ENCODE measurements around the gene SLC25A34.

SLC25A34 gene

GRCh38 chr1:15775706-15776105 is 39.6 kb downstream of the SLC25A34 start:
- no peak for DNase-seq (ENCODE audit: low spot score)

- DNase-seq (ENCODE audit: low spot score): no peak
Observed at GRCh38 chr1:15777909-15778707, 42.0 kb downstream of the SLC25A34 start.

- no peak for DNase-seq (ENCODE audit: low spot score)
Observed at GRCh38 chr1:15785683-15786082, 49.6 kb downstream of the SLC25A34 start.

- no peak for DNase-seq (ENCODE audit: low spot score)
Observed at GRCh38 chr1:15786581-15786980, 50.5 kb downstream of the SLC25A34 start.

GRCh38 chr1:15788624-15789301 is 52.7 kb downstream of the SLC25A34 start:
- DNase-seq (ENCODE audit: low spot score): no peak
